HG03280 (cell line): ENCODE data around the gene RNH1.
"Not testable (repeated sequence)": the region's sequence is repeated elsewhere in the genome, so short reads cannot be mapped to it uniquely, and the experiment has no call there.

Source experiments
- ATAC-seq: cut with Tn5 transposase; IDR thresholded peaks from one replicate; pipeline ENCODE4 v1.9.1; 2021; ENCODE audit warnings: mild to moderate bottlenecking, moderate library complexity; ENCODE audit not compliant: unreplicated experiment

RNH1 gene

DNA sequence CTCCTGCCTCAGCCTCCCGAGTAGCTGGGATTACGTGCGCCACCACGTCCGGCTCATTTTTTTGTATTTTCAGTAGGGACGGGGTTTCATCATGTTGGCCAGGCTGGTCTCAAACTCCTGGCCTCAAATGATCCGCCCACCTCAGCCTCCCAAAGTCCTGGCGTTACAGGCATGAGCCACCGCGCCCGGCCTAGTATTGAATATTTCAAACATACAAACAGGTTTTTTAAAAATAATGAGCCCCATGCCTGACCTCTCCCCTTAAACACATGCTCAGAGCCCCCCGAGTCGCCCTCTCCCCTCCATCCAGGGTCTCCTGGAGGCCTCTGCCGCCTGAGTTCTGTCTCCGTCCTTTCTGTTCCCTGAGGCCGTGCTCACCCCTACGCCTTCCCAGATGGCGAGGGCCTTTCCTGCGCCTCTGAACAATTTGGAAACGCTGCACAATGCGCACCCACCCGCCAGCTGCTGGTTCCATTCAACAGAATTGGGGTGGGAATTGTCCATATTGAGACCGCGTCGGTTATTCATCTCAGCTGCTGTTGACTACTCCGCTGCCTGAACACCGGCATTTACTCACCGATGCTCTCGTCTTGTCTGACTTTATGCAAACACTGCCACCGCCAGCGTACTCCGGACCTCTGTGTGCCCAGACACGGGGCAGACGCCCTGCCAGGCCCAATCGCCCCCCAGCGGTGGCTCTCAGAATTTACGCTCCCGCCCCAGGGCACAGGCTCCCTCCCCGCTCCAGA, 13.6 kb upstream of the RNH1 start:
- no peak for ATAC-seq

DNA sequence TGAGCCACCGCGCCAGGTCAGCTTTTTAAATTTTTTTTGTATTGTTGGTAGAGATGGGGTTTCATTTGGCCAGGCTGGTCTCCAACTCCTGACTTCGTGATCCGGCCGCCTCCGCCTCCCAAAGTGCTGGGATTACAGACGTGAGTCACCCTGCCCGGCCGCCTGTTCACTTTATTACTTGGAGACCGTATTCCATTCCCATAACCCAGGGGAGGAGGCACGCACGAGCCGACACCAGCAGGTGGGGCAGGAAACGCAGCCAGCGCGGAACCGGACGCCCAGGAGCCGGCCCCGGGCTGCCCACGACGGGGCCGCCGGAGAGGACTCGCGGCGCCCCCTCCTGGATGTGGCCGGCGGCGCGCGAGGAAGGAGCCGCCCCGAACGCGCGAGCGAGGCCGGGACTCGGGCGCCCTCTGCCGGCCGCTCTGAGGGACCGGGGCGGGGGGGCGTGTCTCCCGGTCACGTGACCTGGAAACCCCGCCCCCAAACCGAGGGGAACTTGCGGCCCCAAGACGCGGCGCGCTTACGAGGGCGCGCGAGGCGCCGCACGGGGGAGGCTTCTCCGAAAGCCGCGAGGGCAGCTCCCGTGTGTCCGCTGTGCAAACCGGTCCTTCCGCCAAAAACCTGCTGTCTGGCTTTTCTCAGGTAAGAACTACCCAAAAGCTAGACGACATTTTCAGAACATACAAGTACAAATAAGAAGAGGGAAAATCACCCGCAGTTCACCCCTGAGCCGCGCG, 11.6 kb upstream of the RNH1 start:
- peak; percentile 82 for ATAC-seq

DNA sequence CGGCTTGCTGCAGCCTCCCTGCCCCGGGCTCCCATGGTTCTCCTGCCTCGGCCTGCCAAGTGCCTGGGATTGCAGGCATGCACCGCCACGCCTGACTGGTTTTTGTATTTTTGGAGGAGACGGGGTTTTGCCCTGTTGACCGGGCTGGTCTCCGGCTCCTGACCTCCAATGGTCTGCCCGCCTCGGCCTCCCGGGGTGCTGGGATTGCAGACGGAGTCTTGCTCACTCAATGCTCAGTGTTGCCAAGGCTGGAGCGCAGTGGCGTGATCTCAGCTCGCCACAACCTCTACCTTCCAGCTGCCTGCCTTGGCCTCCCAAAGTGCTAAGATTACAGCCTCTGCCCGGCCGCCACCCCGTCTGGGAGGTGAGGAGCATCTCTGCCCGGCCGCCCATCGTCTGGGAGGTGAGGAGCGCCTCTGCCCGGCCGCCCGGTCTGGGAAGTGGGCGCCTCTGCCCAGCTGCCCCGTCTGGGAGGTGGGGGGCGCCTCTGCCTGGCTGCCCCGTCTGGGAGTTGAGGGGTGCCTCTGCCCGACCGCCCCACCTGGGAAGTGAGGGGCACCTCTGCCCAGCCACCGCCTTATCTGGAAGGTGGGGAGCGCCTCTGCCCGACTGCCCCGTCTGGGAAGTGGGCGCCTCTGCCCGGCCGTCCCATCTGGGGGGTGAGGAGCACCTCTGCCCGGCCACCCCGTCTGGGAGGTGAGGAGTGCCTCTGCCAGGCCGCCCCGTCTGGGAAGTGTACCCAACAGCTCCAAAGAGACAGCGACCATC, 10.1 kb upstream of the RNH1 start:
- ATAC-seq, result not testable (repeated sequence)

DNA sequence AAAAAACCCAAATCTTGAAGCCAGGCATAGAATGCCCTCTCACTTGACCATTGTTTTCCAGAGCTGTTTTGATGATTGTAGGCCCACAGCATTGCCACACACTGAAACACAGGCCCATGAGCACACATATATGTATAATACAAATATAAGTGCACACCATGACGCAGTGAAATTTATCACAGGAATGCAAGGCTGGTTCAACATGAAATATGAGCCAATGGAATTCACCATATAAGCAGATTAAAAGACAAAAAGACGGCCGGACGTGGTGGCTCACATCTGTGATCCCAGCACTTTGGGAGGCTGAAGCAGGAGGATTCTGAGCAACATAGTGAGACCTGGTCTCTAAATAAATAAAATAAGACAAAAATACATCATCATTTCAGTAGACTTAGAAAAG, 9.4 kb upstream of the RNH1 start:
- ATAC-seq, result no peak

DNA sequence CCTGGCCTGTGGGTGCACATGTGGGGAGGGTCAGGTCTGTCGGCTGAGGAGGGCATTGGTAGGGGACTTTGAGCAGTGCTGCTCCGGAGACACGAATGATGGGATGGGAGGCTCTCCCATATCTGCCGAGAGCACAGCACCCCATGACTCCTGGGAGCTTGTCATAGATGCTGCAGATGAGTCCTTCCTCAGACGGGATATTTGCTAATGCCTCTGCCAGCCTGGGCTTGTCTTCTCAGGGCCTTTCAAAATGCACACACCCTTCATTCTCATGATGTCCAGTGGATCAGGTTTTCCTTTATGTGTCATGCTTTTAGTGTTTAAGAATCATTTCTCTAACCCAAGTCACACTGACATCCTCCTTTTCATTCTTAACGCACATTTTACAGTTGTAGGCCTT, 8.1 kb upstream of the RNH1 start:
- no peak for ATAC-seq

DNA sequence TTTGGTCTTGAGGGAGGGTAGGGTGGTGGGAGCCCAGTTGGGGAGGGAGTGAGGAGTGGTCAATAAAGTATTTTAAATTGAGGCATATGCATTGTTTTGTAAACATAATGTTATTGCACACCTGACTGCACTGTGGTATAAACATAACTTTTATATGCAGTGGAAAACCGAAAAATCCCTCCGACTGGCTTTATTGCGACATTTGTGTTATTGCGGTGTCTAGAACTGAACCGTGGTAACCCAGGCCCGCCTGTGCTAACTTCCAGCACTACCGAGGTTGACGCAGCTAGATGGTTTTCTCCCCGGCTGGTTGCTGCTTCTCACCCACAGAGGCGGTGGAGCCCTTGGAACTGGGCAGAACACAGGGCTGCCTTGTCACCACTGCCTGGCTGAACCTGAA, 7.6 kb upstream of the RNH1 start:
- ATAC-seq, result no peak

DNA sequence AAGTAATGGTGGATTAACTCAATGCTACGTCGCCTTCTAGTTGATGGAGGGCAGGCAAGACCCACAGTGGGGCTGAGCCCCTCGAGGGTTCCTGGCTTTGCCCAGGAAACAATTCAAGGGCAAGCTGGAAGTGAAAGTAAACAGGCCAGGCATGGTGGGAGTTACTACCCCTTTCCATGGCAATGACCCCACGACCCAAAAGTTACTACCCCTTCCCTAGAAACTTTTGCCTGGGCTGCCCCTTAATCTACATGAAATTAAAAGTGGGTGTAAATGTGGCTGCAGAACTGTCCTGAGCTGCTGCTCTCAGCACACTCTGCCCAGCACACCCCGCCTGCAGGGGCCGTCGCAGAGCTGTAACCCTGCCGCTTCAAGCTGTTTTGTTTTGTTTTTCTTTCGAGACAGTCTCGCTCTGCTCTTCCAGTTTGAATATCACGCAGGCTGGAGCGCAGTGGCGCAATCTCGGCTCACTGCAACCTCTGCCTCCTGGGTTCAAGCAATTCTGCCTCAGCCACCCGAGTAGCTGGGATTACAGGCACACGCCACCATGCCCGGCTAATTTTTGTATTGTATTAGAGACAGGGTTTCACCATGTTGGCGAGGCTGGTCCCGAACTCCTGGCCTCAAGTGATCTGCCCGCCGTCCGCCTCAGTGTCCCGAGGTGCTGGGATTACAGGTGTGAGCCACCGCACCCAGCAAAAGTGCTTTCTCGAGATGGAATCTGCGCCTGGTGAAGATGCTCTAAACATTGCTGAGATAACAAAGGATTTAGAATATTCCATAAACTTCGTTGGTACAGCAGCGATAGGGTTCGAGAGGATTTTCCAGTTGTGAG, 5.9 kb upstream of the RNH1 start:
- no peak for ATAC-seq

DNA sequence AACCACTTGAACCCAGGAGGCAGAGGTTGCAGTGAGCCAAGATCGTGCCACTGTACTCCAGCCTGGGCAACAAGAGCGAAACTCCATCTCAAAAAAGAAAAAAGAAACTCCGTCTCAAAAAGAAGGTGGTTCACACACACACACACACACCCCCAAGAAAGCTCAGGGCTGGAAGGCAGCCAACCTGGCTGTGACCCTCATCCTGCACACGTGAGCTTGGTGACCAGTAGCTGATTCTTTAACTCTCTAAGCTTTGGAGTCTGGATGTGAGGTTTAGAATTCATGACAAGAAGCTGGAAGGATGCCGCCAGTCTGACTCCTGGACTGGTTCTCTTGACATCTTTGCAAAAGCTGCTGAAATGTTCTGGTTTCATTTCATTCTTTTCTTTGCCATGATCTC, 1.9 kb upstream of the RNH1 start:
- no peak for ATAC-seq

DNA sequence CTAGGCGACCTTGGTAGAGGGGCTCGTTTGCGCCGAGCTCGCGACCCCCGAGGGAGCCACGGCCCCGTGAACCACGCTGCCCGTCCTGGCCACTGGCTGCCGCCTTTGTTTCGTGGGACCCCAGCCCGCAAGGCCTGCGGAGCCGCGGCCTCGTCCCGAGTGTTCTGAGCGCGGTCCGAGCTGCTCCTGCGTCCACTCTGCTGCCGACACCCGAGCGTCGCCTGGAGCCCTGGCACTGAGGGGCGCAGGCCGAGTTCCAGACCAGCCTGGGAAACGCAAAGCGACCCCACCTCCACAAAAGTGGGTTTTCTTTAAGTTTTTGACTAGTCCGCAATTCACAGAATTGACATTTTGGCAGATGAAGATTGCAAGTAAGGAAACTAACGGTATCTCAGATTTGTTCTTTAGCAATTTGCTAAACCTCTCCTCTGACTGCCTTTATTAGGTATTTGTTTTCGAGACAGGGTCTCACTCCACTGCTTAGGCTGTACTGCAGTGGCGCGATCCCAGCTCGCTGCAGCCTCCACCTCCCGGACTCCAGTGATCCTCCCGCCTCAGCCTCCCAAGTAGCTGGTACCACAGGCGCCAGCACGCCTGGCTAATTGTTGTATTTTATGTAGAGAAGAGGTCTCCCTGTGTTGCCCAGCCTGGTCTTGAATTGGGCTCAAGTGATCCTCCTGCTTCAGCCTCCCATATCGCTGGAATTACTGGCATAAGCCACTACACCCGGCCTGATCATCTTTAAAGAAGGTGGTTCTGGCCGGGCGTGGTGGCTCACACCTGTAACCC, 879 bp upstream of the RNH1 start:
- no peak for ATAC-seq

DNA sequence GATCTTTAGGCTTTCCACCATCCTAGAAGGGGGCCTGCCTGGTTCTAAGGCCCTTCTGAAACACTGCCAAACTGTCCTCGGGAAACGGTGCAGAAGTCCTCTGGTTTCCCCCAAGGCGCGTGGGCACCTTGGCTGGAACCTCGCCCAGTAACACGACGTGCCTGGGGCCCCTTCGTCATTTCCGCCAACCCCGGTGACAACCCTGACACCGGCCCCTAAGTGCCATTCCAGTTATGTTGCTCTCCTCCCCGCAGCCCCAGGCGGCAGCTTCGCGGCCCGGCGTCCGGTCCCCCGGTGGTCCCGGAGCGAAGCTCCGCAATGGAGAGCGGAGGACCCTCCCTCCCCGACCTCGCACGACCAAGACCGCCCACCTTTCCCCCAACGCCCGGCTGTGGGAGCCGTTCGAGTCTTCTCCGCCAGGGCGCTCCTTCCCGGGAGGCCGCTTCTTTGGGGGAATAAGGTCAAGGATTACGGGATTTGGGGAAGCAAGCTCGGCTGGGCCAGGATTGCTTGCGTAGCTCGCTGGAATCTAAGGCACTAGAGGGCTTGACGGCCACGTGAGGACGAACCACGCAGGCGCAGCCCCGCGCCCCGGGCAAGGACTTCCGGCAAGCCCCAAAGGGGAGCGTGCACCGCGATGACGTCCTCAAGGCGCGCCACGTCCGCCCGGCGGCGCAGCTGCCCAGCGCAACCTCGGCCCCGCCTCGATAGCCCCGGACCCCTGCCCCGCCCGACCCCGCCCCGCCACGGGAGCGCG, 626 bp downstream of the RNH1 start:
- peak; percentile 68 for ATAC-seq

DNA sequence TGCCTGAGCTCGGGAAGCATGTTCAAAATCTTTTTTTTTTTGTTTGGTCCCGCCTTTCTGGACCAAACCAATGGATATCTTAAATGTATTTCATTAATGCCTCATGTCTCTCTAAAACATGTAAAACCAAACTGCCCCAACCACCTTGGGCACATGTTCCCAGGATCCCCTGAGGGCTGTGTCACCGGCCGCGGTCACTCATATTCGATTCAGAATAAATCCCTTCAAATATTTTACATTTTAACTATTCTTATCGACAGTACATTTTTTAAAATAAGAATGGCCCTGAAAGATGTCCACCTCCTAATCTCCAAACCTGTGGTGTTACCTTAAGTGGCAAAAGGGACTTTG, 2.1 kb downstream of the RNH1 start:
- ATAC-seq, result no peak

DNA sequence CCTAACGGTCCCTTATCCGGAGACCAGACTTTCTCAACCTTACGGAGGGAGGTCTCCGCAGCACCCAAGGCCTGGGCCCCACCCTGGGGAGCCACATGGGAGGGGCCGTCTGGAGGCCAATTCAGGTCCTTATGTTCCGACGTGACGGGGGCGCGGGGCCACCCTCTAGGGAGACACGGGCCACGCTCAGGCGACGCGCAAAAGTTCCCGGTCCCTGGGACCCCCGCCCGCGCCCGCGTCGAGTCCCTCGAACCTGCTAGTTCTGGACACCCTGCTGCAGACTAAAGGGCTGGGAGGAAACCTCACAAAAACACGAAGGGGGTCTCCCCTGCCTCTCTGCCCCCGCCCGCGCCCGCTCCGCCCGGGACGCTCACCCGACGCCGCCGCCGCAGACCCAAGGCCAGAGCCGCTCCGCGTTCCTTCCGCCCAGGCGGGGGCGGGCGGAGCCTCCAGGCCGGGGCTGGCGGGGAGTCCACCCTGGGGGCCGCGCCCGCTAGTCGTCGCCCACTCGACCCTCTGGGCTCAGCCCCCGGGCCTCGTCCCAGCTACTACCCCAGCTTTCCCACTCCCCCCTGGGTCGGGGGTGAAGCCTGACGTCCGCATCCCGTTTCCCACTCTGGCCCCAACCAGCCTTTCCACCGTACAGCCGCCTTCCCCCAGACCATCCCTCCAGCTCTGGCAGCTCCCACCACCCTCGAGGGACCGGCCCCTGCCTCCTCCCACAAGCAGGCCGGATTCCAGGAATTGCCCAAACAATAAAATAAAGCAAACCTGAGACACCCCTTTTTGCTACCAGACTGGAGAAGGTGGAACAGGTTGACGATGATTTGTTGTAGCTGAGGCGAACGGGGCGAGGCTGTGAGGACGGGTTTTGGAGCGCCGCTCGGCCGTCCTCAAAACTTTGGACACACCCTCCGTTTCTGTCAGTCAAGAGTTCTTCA, 2.7 kb downstream of the RNH1 start:
- no peak for ATAC-seq

DNA sequence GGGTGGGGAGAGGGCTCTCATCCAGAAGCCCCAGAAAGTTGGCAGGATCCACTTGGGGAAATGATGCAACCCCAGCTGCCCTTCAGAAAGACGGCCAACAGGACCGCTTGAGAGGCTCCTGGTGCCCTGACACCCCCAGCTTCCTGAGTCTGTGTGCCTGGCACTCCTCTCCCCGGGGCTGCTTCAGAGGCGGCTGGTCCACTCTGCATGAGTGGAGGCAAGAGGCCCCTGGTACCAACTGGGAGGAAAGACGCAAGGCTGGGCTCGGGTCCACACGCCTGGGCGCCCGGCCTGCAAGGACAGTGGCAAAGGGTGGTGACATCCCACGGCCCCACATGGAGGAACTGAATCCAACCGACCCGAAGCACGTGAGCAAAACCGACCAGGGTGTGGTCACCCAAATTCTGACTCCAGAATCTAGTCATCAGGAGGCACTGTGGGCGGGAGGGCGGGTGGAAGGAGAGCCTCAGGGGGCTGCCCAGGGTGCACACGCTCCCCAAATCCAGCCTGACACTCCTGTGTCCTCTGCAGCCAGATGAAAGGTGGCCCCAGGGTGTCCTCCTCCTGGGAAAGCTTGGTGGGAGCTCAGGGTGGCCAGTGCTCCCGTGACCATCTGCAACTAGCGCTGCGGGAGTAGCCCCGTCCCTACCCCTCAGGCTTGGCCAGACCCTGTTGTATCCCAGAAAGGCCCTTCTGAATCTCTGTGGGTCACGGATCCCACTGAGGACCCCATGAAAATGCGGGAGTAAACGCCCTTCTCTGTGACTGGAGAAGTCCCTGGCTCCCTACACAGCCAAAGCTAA, 3.7 kb downstream of the RNH1 start:
- no peak for ATAC-seq

DNA sequence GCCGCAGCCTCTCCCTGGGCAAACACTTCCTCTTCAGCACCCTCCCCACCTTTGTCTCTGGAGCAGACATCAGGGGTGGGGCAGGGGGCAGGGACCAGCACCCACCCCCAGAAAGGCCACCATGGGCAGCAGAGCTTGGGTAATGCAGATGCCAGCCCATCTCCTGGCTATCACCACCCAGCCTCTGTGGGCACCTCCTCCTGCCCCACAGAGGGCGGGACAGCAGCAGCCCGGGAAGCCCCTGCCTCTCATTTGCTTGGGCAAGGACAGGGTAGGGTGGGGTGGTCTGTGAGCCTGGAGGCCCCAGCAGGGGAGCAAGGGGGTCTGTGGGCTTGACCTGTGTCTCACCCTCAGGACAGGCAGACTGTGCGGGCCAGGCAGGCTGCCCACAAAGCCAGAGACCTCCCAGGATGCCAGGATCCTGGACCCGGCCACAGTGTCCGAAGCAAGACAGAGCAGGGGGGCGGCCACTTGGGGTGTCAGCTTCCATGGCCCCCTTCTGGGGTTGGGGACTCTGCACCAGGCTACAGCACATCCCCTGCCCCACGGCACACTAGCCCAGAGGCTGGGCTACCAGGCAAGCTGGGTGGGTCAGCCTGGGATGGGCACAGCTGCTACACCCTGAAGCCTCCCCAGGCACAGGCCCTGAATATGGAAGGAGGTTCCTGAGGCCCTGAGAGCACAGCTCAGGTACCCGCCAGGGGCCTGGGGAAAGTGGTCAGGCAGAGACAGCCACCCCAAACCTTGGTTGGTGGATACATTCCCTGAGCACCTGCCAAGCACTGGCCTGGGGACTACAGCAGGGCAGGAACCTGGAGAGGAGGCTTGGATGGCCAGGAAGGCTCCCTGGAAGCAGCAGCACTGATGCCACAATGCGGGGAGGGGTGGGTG, 4.5 kb downstream of the RNH1 start:
- ATAC-seq, result no peak

DNA sequence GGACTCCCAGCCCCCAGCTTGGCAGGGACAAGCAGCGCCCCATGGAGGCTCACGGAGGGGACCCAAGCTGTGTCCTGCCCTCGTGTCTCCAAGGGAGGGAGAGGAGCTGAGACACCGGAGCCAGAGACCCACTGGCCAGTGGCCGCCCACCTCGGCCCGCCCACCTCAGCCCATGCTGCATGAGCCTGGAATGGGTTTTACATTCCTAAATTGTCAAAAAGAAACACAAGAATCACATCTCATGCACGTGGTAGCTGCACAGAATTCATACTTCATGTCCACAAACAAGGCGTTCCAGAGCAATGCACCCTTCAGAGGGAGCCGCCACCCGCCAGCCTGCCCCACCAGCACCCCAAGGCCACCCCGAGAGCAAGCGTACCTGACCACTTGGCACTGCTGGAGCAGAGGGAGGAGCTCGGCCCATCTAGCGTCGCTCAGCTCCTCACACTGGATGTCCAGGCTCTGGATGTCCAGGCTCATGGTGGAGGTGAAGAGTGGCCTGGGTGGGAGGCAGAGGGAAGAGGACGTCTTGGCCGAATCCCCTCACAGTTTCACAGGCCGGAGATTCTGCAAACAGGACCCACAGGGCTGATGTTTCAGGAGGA, 5.3 kb downstream of the RNH1 start:
- no peak for ATAC-seq

DNA sequence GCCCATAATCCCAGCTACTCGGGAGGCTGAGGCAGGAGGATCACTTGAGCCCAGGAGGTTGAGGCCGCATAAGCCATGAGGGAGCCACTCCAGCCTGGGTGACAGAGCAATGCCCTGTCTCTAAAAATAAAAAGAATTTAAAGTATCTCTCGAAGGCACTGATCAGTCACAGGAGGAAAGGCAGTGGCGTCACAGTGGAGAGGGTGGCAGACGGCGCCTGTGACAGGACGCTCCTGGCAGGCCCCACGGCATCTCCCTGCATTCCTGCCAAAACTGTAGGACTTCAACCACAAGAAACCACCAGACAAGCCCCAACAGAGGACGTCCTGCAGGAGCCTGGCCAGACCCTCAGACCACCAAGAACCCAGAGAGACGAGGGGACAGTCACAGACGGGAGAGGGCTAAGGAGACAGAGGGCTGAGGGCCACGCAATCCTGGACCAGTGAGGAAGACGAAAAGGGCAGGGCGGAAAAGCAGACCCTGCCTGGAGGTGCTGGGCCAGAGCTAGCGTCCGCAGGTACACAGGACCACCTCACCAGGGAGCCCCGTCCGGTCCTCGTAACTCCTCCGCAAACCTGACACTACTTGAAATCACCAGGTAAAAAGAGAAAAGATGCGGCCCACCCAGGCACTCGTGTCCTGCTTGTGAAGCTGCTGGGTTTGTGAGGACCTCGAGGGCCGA, 5.9 kb downstream of the RNH1 start:
- ATAC-seq, result no peak
